ENCODE data around the gene SLK. TPM values are rescaled to one million over a fixed set of nuclear protein-coding genes. Genes with fewer than 3 reads are reported as not detected.
A peak's percentile ranks its signal among the peaks of the same experiment; 100 is the strongest.

Gene SLK
- total and polyA plus RNA-seq, 2 of the 13 experiments (the other 11 are each of a cell fraction or from before 2014, with no cell fraction given) = 3.4 to 22.8 TPM

DNA sequence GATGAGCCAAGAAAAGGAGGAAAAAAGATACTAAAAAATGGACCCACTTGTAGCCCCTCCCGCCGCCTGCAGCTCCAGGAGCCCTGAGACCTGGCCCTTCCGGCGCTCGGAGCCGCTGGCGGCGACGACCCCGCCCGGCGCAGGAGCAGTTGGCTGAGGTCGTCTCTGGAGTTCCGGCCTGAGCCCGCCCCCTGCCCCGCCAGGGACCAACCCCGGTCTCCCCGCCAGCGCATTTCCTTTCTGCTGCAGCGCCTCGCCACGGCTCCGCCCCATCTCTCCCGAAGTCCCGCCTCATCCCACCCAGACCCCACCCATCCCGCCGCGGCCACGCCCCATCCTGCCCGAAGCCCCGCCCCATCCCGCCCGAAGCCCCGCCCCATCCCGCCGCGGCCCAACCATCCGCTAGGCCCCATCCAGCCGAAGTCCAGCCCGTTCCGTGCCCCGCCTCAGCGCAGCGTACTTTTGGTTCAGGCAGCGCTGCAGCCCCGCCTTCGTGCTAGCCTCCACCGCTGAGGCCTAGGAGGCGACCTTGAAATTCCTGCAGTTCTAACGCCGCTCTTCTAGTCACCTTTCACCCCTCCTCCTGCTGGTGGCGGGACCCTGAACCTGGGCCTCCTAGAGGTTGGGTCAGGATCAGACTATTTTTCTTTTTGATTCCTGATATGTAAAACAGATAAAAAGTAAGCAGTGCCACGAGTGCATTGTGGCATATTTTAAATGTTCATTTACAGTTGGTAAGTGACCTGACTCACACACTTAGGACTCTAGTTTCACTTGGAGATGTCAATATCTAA is 48.7 kb upstream of the SLK start, which contains the start of gene STN1 (continued):
- TF ChIP-seq ZNF646 (CRISPR knock-in tag; IDR thresholded peaks at IDR 0.05) (no peak), ZNF20 (CRISPR knock-in tag; IDR thresholded peaks at IDR 0.05) (no peak), NFIC (IDR thresholded peaks at IDR 0.05; ENCODE audit: low read length) (no peak), PHF8 (CRISPR knock-in tag; IDR thresholded peaks at IDR 0.05) (peak; percentile 13), ZNF224 (CRISPR knock-in tag; IDR thresholded peaks at IDR 0.05) (no peak), SKI (IDR thresholded peaks at IDR 0.05; ENCODE audit: partially characterized antibody) (peak; percentile 76), EHMT2 (IDR thresholded peaks at IDR 0.05; ENCODE audit: borderline replicate concordance, low read depth, low read length) (peak; percentile 70; the same call in 1 of the 2 replicates), KDM2A (CRISPR knock-in tag; IDR thresholded peaks at IDR 0.05; ENCODE audit: borderline replicate concordance, low read depth) (peak; percentile 34; the same call in 1 of the 2 replicates), ZNF276 (CRISPR knock-in tag; IDR thresholded peaks at IDR 0.05; ENCODE audit: low read depth) (no peak), U2AF2 (IDR thresholded peaks at IDR 0.05; ENCODE audit: low read depth, low read length) (no peak), MYPOP (CRISPR knock-in tag; IDR thresholded peaks at IDR 0.05) (no peak)
- TF ChIP-seq, protein P1, sequence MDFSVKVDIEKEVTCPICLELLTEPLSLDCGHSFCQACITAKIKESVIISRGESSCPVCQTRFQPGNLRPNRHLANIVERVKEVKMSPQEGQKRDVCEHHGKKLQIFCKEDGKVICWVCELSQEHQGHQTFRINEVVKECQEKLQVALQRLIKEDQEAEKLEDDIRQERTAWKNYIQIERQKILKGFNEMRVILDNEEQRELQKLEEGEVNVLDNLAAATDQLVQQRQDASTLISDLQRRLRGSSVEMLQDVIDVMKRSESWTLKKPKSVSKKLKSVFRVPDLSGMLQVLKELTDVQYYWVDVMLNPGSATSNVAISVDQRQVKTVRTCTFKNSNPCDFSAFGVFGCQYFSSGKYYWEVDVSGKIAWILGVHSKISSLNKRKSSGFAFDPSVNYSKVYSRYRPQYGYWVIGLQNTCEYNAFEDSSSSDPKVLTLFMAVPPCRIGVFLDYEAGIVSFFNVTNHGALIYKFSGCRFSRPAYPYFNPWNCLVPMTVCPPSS (IDR thresholded peaks at IDR 0.05) = no peak
- TF ChIP-seq, protein P2, sequence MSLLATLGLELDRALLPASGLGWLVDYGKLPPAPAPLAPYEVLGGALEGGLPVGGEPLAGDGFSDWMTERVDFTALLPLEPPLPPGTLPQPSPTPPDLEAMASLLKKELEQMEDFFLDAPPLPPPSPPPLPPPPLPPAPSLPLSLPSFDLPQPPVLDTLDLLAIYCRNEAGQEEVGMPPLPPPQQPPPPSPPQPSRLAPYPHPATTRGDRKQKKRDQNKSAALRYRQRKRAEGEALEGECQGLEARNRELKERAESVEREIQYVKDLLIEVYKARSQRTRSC (CRISPR knock-in tag; IDR thresholded peaks at IDR 0.05; ENCODE audit: low read depth) = 0 out of 2 replicates have a peak, but pooled peaks have one; percentile 41
- TF ChIP-seq, protein P3, sequence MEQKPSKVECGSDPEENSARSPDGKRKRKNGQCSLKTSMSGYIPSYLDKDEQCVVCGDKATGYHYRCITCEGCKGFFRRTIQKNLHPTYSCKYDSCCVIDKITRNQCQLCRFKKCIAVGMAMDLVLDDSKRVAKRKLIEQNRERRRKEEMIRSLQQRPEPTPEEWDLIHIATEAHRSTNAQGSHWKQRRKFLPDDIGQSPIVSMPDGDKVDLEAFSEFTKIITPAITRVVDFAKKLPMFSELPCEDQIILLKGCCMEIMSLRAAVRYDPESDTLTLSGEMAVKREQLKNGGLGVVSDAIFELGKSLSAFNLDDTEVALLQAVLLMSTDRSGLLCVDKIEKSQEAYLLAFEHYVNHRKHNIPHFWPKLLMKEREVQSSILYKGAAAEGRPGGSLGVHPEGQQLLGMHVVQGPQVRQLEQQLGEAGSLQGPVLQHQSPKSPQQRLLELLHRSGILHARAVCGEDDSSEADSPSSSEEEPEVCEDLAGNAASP (CRISPR knock-in tag; IDR thresholded peaks at IDR 0.05; ENCODE audit: borderline replicate concordance) = no peak; the same call in 1 of the 2 replicates

All from HepG2 (cell line).